GM12878 (cell line): ENCODE results near the gene MTHFD1.

ENCODE experiments used
- CREB1 ChIP-seq: IDR thresholded peaks from 2 replicates; pipeline ENCODE4 v1.6.1; 2012; ENCODE audit warnings: low read depth, mild to moderate bottlenecking, inconsistent platforms
- CTCF ChIP-seq, 3 experiments: IDR thresholded peaks in 2 of 3; conservative IDR thresholded peaks in 1 of 3; 2 replicates each; pipeline ENCODE4 v1.5.1; 2011; ENCODE audit warnings: low read depth in 3 of 3, low read length in 3 of 3, mild to moderate bottlenecking in 3 of 3, control low read depth in 2 of 3, moderate library complexity in 2 of 3, inconsistent platforms in 1 of 3, mixed read lengths in 1 of 3; ENCODE audit not compliant: control insufficient read depth in 2 of 3, insufficient read depth in 1 of 3; ENCODE audit errors: extremely low read depth in 1 of 3
- EZH2 ChIP-seq: IDR thresholded peaks from 2 replicates; pipeline ENCODE4 v1.6.1; 2012; ENCODE audit warnings: low read depth, mild to moderate bottlenecking, control low read depth, inconsistent platforms, low read length, borderline replicate concordance; ENCODE audit not compliant: control insufficient read depth
- NFYA ChIP-seq: IDR thresholded peaks from 2 replicates; pipeline ENCODE4 v1.6.1; 2011; ENCODE audit warnings: low read depth, mild to moderate bottlenecking, low read length, improper control_type of control experiment, borderline replicate concordance
- POLR2AphosphoS5 ChIP-seq: IDR thresholded peaks from 2 replicates; pipeline ENCODE4 v1.6.1; 2011; ENCODE audit warnings: mild to moderate bottlenecking, low read length, inconsistent platforms
- SMC3 ChIP-seq: IDR thresholded peaks from 2 replicates; pipeline ENCODE4 v1.6.1; 2011; ENCODE audit warnings: low read length, improper control_type of control experiment, borderline replicate concordance
- ZBTB33 ChIP-seq: fragments of 450-650 bp; IDR thresholded peaks from 2 replicates; pipeline ENCODE4 v1.6.1; 2017; ENCODE audit warnings: mild to moderate bottlenecking
- ZNF592 ChIP-seq: fragments of 450-650 bp; IDR thresholded peaks from 2 replicates; pipeline ENCODE4 v1.6.1; 2017; ENCODE audit warnings: mild to moderate bottlenecking, moderate library complexity

GRCh38 chr14:64468451-64468850 is 80.3 kb downstream of the MTHFD1 start:
- TF ChIP-seq NFYA, result no peak
- TF ChIP-seq EZH2, result no peak
- TF ChIP-seq SMC3, result no peak
- TF ChIP-seq POLR2AphosphoS5, result no peak
- TF ChIP-seq CREB1, result no peak
- no peak for TF ChIP-seq ZNF592
- TF ChIP-seq ZBTB33, result no peak
- no peak for TF ChIP-seq CTCF (IDR thresholded peaks at IDR 0.05 in 2 of 3, conservative IDR thresholded peaks at IDR 0.05 in 1 of 3; ENCODE audit: control insufficient read depth in 2 of 3, extremely low read depth in 1 of 3, insufficient read depth in 1 of 3, low read depth in 3 of 3, low read length in 3 of 3)
